H9 (cell line): Measurements from ENCODE around the gene HS6ST3. TPM values are rescaled to one million over a fixed set of nuclear protein-coding genes. Genes with fewer than 3 reads are reported as not detected.

Experiments
- DNase-seq: peaks from one replicate; pipeline ENCODE4 v3.0.0-alpha.2; 2017
- H2AFZ ChIP-seq: one replicate; pipeline ENCODE4 v1.6.1; 2013; ENCODE audit warnings: mild to moderate bottlenecking, low read length, control low read depth, moderate library complexity
- H2AK5ac ChIP-seq: 2 replicates; pipeline ENCODE4 v1.6.1; 2013; ENCODE audit warnings: low read length, control low read depth, mixed read lengths; ENCODE audit not compliant: insufficient read length
- H2BK120ac ChIP-seq: one replicate; pipeline ENCODE4 v1.6.1; 2013; ENCODE audit warnings: low read depth, mild to moderate bottlenecking, low read length, control low read depth, inconsistent platforms; ENCODE audit not compliant: poor library complexity, severe bottlenecking
- H2BK12ac ChIP-seq: 2 replicates; pipeline ENCODE4 v1.6.1; 2013; ENCODE audit warnings: low read length, control low read depth, mixed read lengths, low read depth; ENCODE audit not compliant: insufficient read length
- H2BK15ac ChIP-seq: 2 replicates; pipeline ENCODE4 v1.6.1; 2013; ENCODE audit warnings: low read depth, low read length, control low read depth
- H2BK20ac ChIP-seq: one replicate; pipeline ENCODE4 v1.6.1; 2013; ENCODE audit warnings: low read depth, mild to moderate bottlenecking, low read length, control low read depth, inconsistent platforms; ENCODE audit not compliant: poor library complexity, severe bottlenecking
- H2BK5ac ChIP-seq: 2 replicates; pipeline ENCODE4 v1.6.1; 2013; ENCODE audit warnings: low read length, control low read depth, mixed read lengths; ENCODE audit not compliant: insufficient read length
- H3K14ac ChIP-seq: 2 replicates; pipeline ENCODE4 v1.6.1; 2013; ENCODE audit warnings: low read length, control low read depth; ENCODE audit not compliant: insufficient read depth
- H3K18ac ChIP-seq: 2 replicates; pipeline ENCODE4 v1.6.1; 2013; ENCODE audit warnings: low read depth, mild to moderate bottlenecking, mixed read lengths, low read length, control low read depth; ENCODE audit not compliant: insufficient read length
- H3K23ac ChIP-seq: 2 replicates; pipeline ENCODE4 v1.6.1; 2013; ENCODE audit warnings: low read length, control low read depth, mixed read lengths, low read depth; ENCODE audit not compliant: insufficient read length
- H3K23me2 ChIP-seq: 2 replicates; pipeline ENCODE4 v1.6.1; 2013; ENCODE audit warnings: low read depth, mild to moderate bottlenecking, mixed read lengths, low read length, control low read depth; ENCODE audit not compliant: insufficient read length, poor library complexity, severe bottlenecking
- H3K27ac ChIP-seq: 2 replicates; pipeline ENCODE4 v1.5.1; 2013; ENCODE audit warnings: low read length, control low read depth, mixed read lengths, low read depth; ENCODE audit not compliant: insufficient read length
- H3K27me3 ChIP-seq: 2 replicates; pipeline ENCODE4 v1.6.1; 2013; ENCODE audit warnings: low read length, control low read depth, inconsistent platforms; ENCODE audit not compliant: insufficient read depth
- H3K4ac ChIP-seq: 2 replicates; pipeline ENCODE4 v1.6.1; 2013; ENCODE audit warnings: low read depth, mild to moderate bottlenecking, control low read depth, inconsistent platforms, low read length, moderate library complexity
- H3K4me1 ChIP-seq: 2 replicates; pipeline ENCODE4 v1.6.1; 2013; ENCODE audit warnings: low read length, control low read depth, inconsistent platforms; ENCODE audit not compliant: insufficient read depth
- H3K4me2 ChIP-seq: 2 replicates; pipeline ENCODE4 v1.6.1; 2013; ENCODE audit warnings: low read length, control low read depth, mixed read lengths; ENCODE audit not compliant: insufficient read length, insufficient read depth
- H3K56ac ChIP-seq: 2 replicates; pipeline ENCODE4 v1.6.1; 2013; ENCODE audit warnings: low read depth, mild to moderate bottlenecking, mixed read lengths, low read length, control low read depth; ENCODE audit not compliant: insufficient read length
- H3K79me1 ChIP-seq: 2 replicates; pipeline ENCODE4 v1.6.1; 2013; ENCODE audit warnings: low read depth, mild to moderate bottlenecking, moderate library complexity, low read length, control low read depth, inconsistent platforms; ENCODE audit not compliant: insufficient read depth, poor library complexity, severe bottlenecking
- H3K79me2 ChIP-seq: 2 replicates; pipeline ENCODE4 v1.6.1; 2013; ENCODE audit warnings: low read length, control low read depth, inconsistent platforms; ENCODE audit not compliant: insufficient read depth
- H3K9ac ChIP-seq: 2 replicates; pipeline ENCODE4 v1.6.1; 2013; ENCODE audit warnings: low read length, control low read depth, mixed read lengths; ENCODE audit not compliant: insufficient read length; ENCODE audit errors: extremely low read depth
- H3K9me3 ChIP-seq: one replicate; pipeline ENCODE4 v1.6.1; 2013; ENCODE audit warnings: low read depth, low read length, inconsistent platforms; ENCODE audit not compliant: control insufficient read depth
- H3T11ph ChIP-seq: one replicate; pipeline ENCODE4 v1.6.1; 2013; ENCODE audit warnings: mild to moderate bottlenecking, low read length, control low read depth, inconsistent platforms
- H4K20me1 ChIP-seq: one replicate; pipeline ENCODE4 v1.6.1; 2013; ENCODE audit not compliant: control insufficient read depth, insufficient read length, insufficient read depth
- H4K5ac ChIP-seq: 2 replicates; pipeline ENCODE4 v1.6.1; 2013; ENCODE audit warnings: low read depth, mild to moderate bottlenecking, mixed read lengths, low read length, control low read depth; ENCODE audit not compliant: insufficient read length
- H4K8ac ChIP-seq: replicated peaks from 2 replicates; pipeline ENCODE4 v1.6.1; 2013; ENCODE audit warnings: low read length, control low read depth, mixed read lengths, low read depth; ENCODE audit not compliant: insufficient read length
- H4K91ac ChIP-seq: 2 replicates; pipeline ENCODE4 v1.6.1; 2013; ENCODE audit warnings: low read depth, mild to moderate bottlenecking, moderate library complexity, mixed read lengths, low read length, control low read depth; ENCODE audit not compliant: insufficient read length
- H3K27ac Mint-ChIP-seq, 3 experiments: 2 replicates in 2 of 3; 3 replicates in 1 of 3; pipeline ENCODE4 v1.8.0; 2020 to 2021; ENCODE audit warnings: mixed read lengths in 3 of 3, mild to moderate bottlenecking in 1 of 3, moderate library complexity in 1 of 3
- H3K27me3 Mint-ChIP-seq: 2 replicates; pipeline ENCODE4 v1.8.0; 2021; ENCODE audit warnings: low read depth, mild to moderate bottlenecking, moderate library complexity, mixed read lengths
- H3K36me3 Mint-ChIP-seq, 3 experiments: 2 replicates in 2 of 3; 3 replicates in 1 of 3; pipeline ENCODE4 v1.8.0; 2020 to 2021; ENCODE audit warnings: low read depth in 3 of 3, mixed read lengths in 3 of 3; ENCODE audit not compliant: insufficient read depth in 1 of 3
- H3K4me1 Mint-ChIP-seq, 2 experiments: 2 replicates each; pipeline ENCODE4 v1.8.0; 2020; ENCODE audit warnings: mixed read lengths in 2 of 2
- H3K4me3 Mint-ChIP-seq, 2 experiments: 2 replicates in 1 of 2; 3 replicates in 1 of 2; pipeline ENCODE4 v1.8.0; 2020 to 2021; ENCODE audit warnings: mild to moderate bottlenecking in 2 of 2, mixed read lengths in 2 of 2, moderate library complexity in 1 of 2
- H3K9me3 Mint-ChIP-seq, 2 experiments: 2 replicates in 1 of 2; 3 replicates in 1 of 2; pipeline ENCODE4 v1.8.0; 2020; ENCODE audit warnings: mild to moderate bottlenecking in 2 of 2, mixed read lengths in 2 of 2, moderate library complexity in 1 of 2
- total RNA-seq: library from RNA; stranded (reverse); gene quantifications from 2 replicates; pipeline ENCODE4 v1.2.1, GENCODE V29; 2021
- TF ChIP-seq, protein P1 (sequence below): fragments of 200-600 bp; sonication (generic); conservative IDR thresholded peaks from 3 replicates; pipeline ENCODE4 v1.8.0; 2021; ENCODE audit warnings: antibody characterized with exemption, mild to moderate bottlenecking

The HS6ST3 gene
- total RNA-seq, 1 experiment from 2014 or later: 0.44 TPM

DNA sequence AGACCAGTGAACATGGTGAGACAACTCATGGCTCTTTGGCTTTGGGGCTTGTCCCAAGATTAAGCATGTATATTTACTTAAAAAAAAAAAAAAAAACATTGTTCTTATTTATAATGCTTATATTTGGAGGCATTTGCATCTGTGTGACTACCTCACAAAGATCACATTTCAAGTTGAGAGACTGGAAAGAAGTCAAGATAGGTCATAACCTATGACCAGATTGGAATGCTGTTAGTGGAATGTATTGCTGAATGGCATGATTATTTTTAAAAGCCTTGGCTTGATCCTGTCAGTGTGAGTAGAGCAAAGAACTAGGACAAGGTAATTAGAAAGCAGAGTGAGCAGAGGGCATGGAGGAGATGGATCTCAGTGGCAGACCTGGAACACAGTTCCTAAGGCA is 689.8 kb downstream of the HS6ST3 start:
- no peak overlapping the region for H3T11ph ChIP-seq
- no peaks in the 10 kb centered on the region for H3K4me1 ChIP-seq
- H2BK120ac ChIP-seq: no peak overlapping the region
- no peak overlapping the region for H2BK20ac ChIP-seq
- H3K14ac ChIP-seq: no peak overlapping the region
- H3K27ac Mint-ChIP-seq: no peak overlapping the region
- no peaks in the 10 kb centered on the region for H3K79me1 ChIP-seq
- no peaks in the 10 kb centered on the region for H3K9me3 ChIP-seq
- H3K4me3 Mint-ChIP-seq: no peak overlapping the region
- H3K4ac ChIP-seq: no peak overlapping the region
- H3K79me2 ChIP-seq: no peaks in the 10 kb centered on the region
- no peaks in the 10 kb centered on the region for H3K27me3 ChIP-seq
- H2BK12ac ChIP-seq: no peak overlapping the region
- H4K91ac ChIP-seq: no peak overlapping the region
- H3K9me3 Mint-ChIP-seq: peaks cover 16 to 21% of the 10 kb centered on the region in 2 experiments
- H2AK5ac ChIP-seq: no peak overlapping the region
- no peak overlapping the region for H2BK5ac ChIP-seq
- no peak overlapping the region for H3K27ac ChIP-seq
- H3K4me1 Mint-ChIP-seq: no peaks in the 10 kb centered on the region
- H3K9ac ChIP-seq: no peak overlapping the region
- H2BK15ac ChIP-seq: no peak overlapping the region
- H3K36me3 Mint-ChIP-seq: peaks cover 9 to 15% (median 10%) of the 10 kb centered on the region in 3 experiments
- no peak overlapping the region for H2AFZ ChIP-seq
- H3K27me3 Mint-ChIP-seq: no peaks in the 10 kb centered on the region
- no peak overlapping the region for H3K56ac ChIP-seq
- no peak overlapping the region for H3K18ac ChIP-seq
- TF ChIP-seq, protein P1, sequence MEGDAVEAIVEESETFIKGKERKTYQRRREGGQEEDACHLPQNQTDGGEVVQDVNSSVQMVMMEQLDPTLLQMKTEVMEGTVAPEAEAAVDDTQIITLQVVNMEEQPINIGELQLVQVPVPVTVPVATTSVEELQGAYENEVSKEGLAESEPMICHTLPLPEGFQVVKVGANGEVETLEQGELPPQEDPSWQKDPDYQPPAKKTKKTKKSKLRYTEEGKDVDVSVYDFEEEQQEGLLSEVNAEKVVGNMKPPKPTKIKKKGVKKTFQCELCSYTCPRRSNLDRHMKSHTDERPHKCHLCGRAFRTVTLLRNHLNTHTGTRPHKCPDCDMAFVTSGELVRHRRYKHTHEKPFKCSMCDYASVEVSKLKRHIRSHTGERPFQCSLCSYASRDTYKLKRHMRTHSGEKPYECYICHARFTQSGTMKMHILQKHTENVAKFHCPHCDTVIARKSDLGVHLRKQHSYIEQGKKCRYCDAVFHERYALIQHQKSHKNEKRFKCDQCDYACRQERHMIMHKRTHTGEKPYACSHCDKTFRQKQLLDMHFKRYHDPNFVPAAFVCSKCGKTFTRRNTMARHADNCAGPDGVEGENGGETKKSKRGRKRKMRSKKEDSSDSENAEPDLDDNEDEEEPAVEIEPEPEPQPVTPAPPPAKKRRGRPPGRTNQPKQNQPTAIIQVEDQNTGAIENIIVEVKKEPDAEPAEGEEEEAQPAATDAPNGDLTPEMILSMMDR: no peak
- no peak overlapping the region for H4K5ac ChIP-seq
- no peaks in the 10 kb centered on the region for H4K20me1 ChIP-seq
- H3K23ac ChIP-seq: no peak overlapping the region
- H4K8ac ChIP-seq: no peak overlapping the region
- DNase-seq: no peak
- H3K23me2 ChIP-seq: no peaks in the 10 kb centered on the region
- H3K4me2 ChIP-seq: no peak overlapping the region
